Upper lobe of right lung (tissue), 1 donor: ENCODE results near the gene TINCR. TPM values are rescaled to one million over a fixed set of nuclear protein-coding genes. Genes with fewer than 3 reads are reported as not detected.

ENCODE experiments used
- ATAC-seq: fragments of 200-7000 bp; cut with Tn5 transposase; one replicate; pipeline ENCODE4 v1.9.1; 2020; ENCODE audit warnings: mild to moderate bottlenecking, moderate library complexity
- DNase-seq: peaks from one replicate; pipeline ENCODE4 v3.0.0-alpha.2; 2020
- H3K27ac ChIP-seq: fragments of 200-600 bp; one replicate; pipeline ENCODE4 v1.8.0; 2022
- H3K27me3 ChIP-seq: fragments of 200-600 bp; one replicate; pipeline ENCODE4 v1.8.0; 2022; ENCODE audit warnings: mild to moderate bottlenecking
- H3K36me3 ChIP-seq: fragments of 200-600 bp; one replicate; pipeline ENCODE4 v1.8.0; 2022
- H3K4me1 ChIP-seq: fragments of 200-600 bp; one replicate; pipeline ENCODE4 v1.8.0; 2022
- H3K4me3 ChIP-seq: fragments of 200-600 bp; one replicate; pipeline ENCODE4 v1.8.0; 2022; ENCODE audit warnings: mild to moderate bottlenecking
- H3K9me3 ChIP-seq: fragments of 200-600 bp; one replicate; pipeline ENCODE4 v1.8.0; 2022
- CTCF ChIP-seq: fragments of 200-600 bp; IDR thresholded peaks from one replicate; pipeline ENCODE4 v1.8.0; 2022; ENCODE audit warnings: antibody characterized with exemption
- intact Hi-C: fragments of 100-400 bp; cut with DNase I; formaldehyde crosslinking; loops from one replicate; pipeline ENCODE4 v1.11.0; 2022
- total RNA-seq: library from RNA; stranded (reverse); fragmentation: NEBNext Ultra II Directional; extraction: Animal tissue kit (Norgen Biotek cat#: 25700); gene quantifications from one replicate; pipeline ENCODE4 v1.2.1, GENCODE V29; 2021
- donor health status: DM: no; HTN: yes; CAD: no; lungs with severe emphysema.

Gene TINCR
- total RNA-seq, 1 donor from 2014 or later, result 5.6 TPM

GRCh38 chr19:5553892-5554291 lies 13.9 kb downstream of the TINCR start:
- Histone ChIP-seq H3K9me3 (no peaks in the 10 kb centered on the region), H3K4me3 (no peak overlapping the region), H3K27ac (no peak overlapping the region), H3K36me3 (no peaks in the 10 kb centered on the region), H3K4me1 (no peaks in the 10 kb centered on the region), H3K27me3 (peaks cover 7% of the 10 kb centered on the region)
- intact Hi-C loops, result no loop called here
- no peak for TF ChIP-seq CTCF
- no peak for DNase-seq
- ATAC-seq, result no peak

DNA sequence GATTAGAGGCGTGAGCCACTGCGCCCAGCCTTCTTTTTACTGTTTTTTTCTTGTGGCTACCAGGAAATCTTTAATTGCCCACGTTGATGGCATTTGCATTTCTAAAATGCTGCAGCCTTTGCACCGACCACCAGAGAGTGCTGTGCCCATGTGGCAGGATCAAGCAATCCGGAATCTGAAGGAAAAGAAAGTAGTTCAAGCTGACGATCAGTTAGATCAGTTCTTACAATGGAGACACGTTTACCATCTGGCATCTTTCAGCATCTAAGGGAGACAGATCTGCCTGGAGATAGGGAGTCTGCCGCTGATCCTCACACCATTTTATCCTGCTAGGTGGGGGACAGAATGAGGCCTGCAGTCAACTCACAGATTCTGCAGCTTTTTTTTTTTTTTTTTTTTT lies 19.9 kb downstream of the TINCR start:
- TF ChIP-seq CTCF, result peak; percentile 39
- no peak for DNase-seq
- peak; percentile 73 for ATAC-seq
- Histone ChIP-seq H3K4me1 (no peaks in the 10 kb centered on the region), H3K9me3 (no peaks in the 10 kb centered on the region), H3K36me3 (no peaks in the 10 kb centered on the region), H3K27ac (no peak overlapping the region), H3K4me3 (no peak overlapping the region), H3K27me3 (no peaks in the 10 kb centered on the region)
- intact Hi-C loops, result no loop called here

- H3K27me3 ChIP-seq, result no peaks in the 10 kb centered on the region
- intact Hi-C loops, result no loop called here
- H3K27ac ChIP-seq, result no peak overlapping the region
- ATAC-seq (no peak), DNase-seq (no peak)
- TF ChIP-seq CTCF, result no peak
- H3K36me3 ChIP-seq, result no peaks in the 10 kb centered on the region
- no peak overlapping the region for H3K4me3 ChIP-seq
- no peaks in the 10 kb centered on the region for H3K4me1 ChIP-seq
- no peaks in the 10 kb centered on the region for H3K9me3 ChIP-seq
Measured at GRCh38 chr19:5545984-5546383, 21.8 kb downstream of the TINCR start.

DNA sequence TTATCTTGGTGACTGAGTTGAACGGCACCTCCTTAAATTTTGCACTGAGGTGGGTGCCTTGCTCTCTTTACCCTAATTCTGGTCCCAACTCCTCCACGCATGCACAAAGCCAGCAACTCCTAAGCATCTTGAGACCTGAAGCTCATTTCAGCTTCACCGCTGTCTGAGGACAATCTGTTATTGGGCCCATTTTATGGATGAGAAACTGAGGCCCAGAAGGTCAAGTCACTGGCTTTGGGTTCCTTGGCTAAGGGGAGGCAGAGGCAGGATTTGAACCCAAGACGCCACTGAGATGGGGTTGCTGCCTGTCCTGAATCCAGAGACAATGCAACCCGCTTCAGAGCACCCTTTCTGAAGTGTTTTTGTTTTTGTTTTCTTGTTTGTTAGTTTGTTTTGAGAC lies 22.7 kb downstream of the TINCR start:
- no peak for ATAC-seq
- no peaks in the 10 kb centered on the region for H3K4me1 ChIP-seq
- no peaks in the 10 kb centered on the region for H3K9me3 ChIP-seq
- no peak for DNase-seq
- H3K4me3 ChIP-seq, result no peak overlapping the region
- H3K27ac ChIP-seq, result no peak overlapping the region
- intact Hi-C loops, result no loop called here
- no peak for TF ChIP-seq CTCF
- H3K36me3 ChIP-seq, result no peaks in the 10 kb centered on the region
- H3K27me3 ChIP-seq, result no peaks in the 10 kb centered on the region

- Histone ChIP-seq H3K4me3 (no peak overlapping the region), H3K27ac (no peak overlapping the region), H3K27me3 (peaks cover 23% of the 10 kb centered on the region), H3K36me3 (no peaks in the 10 kb centered on the region), H3K4me1 (no peaks in the 10 kb centered on the region), H3K9me3 (no peaks in the 10 kb centered on the region)
- ATAC-seq (no peak), DNase-seq (no peak)
- no peak for TF ChIP-seq CTCF
- intact Hi-C loops, result no loop called here
Measured at GRCh38 chr19:5542665-5543064, 25.1 kb downstream of the TINCR start.

GRCh38 chr19:5541456-5541855 lies 26.3 kb downstream of the TINCR start:
- ATAC-seq, result no peak
- intact Hi-C loops, result no loop called here
- Histone ChIP-seq H3K4me1 (peaks cover 2% of the 10 kb centered on the region), H3K9me3 (no peaks in the 10 kb centered on the region), H3K4me3 (no peak overlapping the region), H3K27ac (no peak overlapping the region), H3K36me3 (no peaks in the 10 kb centered on the region), H3K27me3 (peaks cover 33% of the 10 kb centered on the region)
- DNase-seq, result no peak
- no peak for TF ChIP-seq CTCF
